Measurements from ENCODE around the gene TGFA.
"Not testable (repeated sequence)": the region's sequence is repeated elsewhere in the genome, so short reads cannot be mapped to it uniquely, and the experiment has no call there.

The TGFA gene

DNA sequence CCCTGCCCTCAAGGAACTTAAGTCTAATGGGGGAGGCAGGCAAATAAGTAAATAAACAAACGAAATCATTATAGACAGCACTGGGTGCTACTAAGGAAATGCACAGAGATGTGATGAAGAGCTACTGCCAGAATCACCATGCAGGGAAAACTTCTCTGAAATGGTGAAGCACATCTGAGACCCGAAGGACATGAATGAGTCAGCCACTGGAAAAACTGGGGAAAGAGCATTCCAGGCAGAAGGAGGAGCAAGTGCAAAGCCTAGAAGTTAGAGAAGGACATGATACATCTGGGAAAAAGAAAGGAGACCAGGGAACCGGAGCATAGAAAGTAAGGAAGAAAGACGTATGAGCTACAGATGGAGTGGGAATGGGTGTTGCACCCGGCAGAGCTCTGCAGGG is 56.8 kb downstream of the TGFA start:
- DNase-seq, result no peak

DNA sequence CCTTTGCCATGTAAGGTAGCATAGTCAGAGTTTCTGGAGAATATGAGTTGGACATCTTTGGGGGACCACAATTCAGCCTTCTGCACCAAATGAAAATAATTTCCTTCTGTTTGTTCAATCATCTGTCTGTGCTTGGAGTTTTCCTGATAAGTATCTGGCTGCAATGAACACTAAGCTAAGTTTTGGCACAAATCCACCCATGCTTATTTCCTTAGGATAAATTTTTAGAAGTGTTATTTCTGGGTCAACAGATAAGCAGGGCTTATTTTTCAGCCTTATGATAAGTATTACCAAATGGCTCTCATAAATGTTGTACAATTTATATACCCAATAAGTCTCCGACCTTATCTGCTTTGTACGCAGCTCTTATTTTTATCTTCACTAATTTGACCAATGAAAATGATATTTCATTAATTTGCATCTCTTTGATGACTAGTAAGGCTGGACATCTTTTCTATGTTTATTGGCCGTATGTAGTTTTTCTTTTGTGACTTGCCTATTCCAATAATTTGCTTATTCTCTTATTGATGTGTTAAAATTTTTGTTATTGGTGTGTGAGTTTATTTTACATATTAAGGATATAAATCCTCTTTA is 59.2 kb downstream of the TGFA start:
- DNase-seq, result no peak

DNA sequence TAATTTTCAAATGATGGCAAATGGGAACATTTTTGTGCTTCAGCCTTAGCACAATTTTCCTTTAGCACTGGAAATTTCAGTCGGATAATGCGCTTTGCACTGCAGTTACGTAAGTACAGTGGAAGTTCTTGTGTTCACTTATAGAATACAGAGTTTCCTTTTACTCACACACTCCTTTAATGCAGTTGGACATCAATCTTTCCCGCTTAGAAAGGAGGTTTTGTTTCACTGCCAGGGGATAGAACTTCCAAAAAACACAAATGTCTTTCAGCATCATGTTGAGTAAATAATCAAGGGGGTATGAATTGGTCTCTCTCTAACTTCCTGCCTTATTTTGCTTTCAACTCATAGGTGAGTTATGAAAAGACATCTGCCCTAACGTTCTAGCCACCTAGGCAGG is 63.2 kb downstream of the TGFA start:
- no peak for DNase-seq

DNA sequence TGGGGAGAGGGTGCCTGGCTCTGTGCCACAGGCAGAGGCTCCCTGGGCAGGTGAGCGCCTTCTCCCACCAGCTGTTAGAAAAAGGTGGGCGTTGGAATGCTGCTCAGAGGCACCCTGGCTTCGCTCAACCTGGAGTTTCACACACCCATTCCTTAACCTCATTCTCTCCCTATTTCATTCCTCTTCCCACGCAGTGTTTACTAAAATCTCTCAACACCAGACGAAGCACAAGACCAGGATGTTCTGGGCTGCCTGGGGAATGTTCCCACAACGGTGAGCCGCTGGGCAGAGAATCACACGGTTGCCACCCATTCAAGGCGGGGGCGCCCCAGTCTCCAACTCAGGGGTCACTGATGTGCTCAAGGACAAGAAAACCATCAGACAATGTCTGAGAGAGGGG is 64.5 kb downstream of the TGFA start:
- no peak for DNase-seq

DNA sequence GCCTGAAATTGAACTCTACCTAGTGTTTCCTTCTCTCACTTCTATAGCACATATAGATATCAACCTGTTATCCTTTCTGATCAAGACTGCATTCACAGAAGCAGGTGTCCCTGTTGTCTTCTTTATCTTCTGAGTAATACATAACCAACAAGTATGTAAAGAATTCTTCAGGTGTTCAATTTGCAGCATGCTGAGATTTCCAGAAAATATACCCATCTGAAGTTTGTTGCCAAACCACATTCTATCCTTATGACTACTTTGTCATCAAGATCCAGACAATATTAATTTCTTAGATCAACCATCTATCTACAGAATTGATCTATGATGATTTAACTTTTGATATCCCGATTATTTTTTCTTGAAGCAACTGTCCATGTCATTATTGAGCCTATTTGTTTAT is 69.5 kb downstream of the TGFA start:
- no peak for DNase-seq

DNA sequence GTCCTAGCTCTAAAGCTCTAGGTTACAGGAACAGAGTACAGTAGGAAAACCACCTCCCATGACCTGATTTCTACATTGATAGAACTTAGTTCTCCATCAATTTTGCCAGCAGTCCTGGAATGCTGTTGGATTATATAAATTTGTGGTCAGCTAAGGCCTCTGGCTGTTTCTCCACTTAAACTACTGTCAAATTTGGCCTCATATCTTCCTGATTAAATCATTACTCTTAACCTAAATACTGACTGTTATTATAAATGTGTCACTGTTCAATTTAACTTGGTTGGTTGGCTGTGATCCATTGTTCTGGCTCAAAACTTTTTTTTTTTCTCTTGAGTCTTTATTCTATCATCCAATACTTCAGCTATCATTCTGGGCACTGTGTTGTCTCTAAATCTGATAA is 71.2 kb downstream of the TGFA start:
- DNase-seq, result no peak

DNA sequence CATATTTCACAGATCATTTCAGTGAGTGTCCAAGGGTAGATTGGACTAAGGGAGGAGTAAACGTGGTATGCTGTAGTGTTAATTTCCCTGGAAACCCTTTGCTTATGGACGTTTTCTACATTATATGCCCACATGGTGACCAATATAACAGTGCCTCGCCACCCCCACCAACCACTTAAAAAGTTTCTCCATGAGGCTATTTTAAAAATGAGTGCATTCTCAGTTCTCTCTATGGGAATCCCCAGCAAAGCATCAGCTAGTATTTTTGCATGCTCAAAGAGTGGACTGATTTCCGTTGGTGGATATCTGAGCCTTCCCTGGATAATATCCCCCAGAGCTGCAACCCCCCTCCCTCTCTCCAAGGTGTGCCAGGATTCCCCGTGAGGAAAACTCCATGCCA is 73.2 kb downstream of the TGFA start:
- no peak for DNase-seq

DNA sequence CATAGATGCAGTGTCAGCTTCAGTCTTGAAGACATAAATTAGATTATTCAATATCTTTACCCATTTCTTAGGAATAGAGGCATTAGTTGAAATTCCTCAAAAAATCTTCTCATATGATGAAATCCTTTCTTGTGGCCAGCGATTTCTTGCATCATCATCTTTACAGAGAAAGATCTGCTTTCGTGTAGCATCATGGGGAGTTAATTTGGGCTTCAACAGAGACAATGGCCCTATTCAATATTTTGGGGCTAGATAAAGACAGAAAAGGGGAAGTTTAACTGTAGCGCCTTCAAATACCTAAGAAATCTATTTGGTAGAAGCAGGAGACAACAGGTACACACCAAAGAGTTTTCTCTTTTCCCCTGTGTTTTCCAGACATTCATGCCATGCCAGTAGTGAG is 73.8 kb downstream of the TGFA start:
- DNase-seq, result no peak

DNA sequence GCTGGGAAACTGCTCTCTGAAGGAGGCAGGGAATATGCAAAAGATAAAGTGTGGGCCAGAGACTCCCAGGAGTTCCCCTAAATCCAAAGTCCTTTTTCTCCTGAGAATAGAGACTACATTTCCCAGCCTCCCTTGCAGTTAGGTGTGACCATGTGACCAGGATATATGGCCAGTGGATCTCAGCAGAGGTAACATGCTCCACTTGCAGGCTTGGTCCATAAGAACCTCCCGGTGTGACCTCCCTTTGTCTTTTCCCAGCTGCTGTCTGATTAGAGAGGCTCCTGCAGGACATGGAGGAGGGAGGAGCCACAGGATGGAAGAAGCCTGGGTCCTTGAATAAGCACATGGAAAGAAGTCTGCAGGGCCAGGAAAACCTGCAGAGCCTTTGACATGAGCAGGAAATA is 76.2 kb downstream of the TGFA start:
- DNase-seq, result no peak

DNA sequence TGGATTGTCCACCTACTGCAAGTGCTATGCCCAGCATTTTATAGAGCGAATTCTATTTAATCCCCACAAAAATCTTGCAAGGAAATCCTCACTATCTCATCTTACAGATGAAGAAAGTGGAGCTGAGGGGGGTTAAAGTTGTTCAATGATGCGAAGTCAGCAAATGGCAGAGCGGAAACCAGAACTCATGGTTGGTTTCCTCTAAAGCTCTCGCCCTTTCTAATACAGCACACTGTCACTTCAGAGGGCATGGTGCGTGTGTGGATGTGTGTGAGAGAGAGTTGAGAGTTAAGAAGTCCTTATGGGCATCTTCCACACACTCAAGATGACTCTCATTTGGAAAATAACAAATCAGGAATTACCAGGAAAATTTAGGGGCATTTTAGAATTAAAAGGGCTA is 78.4 kb downstream of the TGFA start:
- no peak for DNase-seq

DNA sequence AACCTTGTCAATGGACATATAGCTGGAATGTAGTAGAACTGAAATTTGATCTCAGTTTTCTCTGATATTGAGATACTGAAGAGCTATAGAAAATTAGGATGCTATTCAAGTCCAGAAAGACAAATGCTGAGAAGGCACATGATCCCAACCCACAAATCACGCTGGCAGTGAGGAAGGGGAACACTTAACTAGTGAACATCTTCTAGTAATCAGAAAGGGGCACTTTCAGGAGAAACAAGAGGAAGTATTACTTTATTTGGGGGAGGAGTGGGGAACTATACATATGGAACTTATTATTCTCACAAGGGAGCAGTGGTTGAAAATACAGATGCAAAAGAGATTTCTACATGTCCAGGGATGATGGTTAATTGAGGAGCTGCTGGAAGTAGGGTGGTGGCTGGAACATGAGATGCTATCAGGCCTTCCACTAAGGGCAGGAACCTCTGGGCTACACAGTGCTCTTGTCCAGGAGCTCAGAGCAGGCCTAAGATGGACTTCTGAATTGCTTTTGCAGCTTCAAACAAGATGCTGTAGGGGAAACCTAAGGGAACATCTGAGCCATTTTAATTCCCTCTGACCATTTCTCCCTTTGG is 79.3 kb downstream of the TGFA start:
- DNase-seq, result no peak

DNA sequence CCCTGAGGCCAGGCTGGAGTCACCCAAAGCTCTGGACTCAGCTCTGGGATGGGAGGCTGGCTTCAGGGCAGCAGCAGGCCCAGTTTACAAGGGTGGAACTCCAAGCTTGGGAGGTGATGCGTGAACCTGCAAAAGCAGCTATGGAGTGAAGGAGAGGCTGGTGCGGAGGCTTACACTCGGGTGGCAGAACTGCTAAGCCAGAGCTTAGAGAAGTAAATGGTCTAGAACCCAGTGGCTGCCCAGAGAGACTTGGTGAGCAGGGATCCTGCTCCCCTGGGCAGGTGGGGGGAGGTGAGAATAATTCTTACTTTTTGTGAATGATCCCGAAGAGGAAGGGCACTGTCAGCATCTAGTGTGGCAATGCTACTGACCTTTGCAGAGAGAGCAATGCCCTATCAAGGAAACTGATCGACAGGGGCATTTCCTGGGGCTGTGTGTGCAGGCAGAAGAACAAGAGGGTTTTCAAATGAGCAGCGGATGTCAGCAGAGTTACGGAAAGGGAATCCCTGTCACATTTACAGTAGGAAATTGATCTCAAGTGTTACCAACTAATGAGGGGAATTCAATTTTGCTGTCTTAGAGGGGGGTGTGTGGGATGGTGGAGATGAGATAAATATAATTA is 80.4 kb downstream of the TGFA start:
- DNase-seq, result no peak

DNA sequence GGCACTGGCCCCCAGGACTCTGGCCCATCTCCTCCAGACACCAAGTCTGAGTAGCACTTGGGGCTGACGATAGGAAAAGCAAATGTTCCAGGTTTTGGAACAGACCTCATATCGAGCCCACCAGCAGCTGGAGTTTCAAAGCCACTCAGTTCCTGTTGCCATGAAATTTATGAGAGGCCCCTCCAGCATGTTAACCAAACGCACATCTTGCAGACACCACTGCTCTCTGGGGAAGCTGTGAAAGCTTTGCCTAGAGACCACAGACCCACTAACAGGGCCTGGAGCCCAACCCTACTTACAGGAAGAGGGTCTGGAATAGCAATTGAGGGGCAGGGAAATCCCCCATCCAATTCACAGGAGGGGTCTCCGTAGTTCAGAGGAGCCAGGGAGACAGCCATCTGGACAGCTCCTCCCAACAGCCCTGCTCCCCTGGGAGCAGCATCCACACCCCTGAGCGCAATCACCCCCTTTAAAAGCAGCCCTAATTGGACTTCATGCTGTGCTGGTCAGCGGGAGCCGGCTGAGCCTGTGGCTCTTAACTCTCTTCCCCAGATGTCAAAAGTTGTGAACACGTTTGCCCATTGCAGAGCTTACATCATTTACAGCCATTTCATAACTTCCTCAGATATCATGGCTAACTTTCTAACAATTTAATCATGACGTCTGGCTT is 81.3 kb downstream of the TGFA start:
- no peak for DNase-seq

DNA sequence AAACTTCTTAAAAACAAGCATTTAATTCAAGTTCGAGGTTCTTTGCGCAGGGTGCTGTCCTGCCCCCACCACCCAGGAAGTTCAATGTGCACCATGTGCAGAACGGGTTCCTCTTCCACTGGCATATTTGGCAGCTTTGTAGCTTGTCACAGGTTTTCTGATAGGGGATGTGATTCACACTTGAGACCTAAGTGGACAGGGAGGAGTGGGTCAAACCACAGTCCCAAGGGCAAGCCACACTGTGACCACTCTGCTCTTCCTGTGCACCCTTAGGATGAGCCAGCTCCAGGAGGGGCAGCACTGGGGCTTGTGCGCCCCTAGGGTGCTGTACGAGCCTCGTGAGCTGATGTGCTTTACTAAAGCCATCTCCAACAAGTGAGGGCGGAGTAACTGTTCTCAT is 82.5 kb downstream of the TGFA start:
- DNase-seq, result no peak

DNA sequence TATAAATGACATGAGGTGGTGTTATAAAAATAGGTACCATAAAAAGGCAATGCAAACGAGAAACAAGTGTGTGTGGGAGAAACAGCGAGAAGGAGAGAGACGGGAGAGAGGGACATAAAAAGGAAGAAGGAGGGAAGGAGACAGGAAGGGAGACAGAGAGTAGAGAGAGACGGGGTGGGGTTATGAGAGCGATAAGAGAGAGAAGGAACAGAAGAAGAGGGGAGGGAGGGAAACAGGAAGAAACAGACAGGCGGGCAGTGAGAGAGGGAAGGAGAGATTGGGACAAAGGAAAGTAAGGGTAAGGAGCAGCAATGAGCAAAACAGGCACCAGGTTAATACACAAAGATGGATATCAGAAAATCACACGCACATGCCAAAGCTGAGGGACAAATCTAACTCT is 83.7 kb downstream of the TGFA start:
- no peak for DNase-seq

DNA sequence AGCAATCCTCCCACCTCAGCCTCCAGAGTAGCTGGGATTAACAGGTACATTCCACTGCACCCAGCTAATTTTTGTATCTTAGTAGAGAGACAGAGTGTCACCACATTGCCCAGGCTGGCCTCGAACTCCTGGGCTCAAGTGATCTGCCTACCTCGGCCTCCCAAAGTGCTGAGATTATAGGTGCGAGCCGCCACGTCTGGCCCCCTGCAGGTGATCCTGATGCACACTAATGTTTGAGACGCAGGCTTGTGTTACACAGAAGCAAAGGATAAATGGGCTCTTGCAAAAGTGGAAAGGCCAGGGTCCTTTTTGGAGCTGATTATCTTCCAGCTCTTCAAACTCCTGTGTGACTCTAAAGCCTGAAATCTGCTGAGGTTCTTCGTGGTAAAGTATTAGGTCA is 84.2 kb downstream of the TGFA start:
- DNase-seq, result no peak

DNA sequence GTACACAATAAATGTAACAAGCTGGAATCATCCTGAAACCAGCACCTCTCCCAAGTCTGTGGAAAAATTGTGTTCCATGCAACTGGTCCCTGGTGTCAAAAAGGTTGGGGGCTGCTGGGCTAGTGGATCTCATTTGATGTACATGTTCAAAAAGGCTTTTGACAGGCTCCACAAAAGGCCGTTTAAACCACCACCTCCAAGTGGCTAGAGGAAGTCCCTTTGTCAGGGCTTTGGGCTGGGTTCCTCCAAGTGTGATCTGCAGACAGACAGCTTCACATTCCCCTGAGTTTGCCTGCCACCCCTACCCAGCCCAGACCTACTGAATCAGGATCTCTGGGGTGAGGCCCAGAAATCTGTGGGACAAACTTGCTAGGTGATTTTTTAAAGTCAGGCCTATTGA is 84.7 kb downstream of the TGFA start:
- DNase-seq, result no peak

DNA sequence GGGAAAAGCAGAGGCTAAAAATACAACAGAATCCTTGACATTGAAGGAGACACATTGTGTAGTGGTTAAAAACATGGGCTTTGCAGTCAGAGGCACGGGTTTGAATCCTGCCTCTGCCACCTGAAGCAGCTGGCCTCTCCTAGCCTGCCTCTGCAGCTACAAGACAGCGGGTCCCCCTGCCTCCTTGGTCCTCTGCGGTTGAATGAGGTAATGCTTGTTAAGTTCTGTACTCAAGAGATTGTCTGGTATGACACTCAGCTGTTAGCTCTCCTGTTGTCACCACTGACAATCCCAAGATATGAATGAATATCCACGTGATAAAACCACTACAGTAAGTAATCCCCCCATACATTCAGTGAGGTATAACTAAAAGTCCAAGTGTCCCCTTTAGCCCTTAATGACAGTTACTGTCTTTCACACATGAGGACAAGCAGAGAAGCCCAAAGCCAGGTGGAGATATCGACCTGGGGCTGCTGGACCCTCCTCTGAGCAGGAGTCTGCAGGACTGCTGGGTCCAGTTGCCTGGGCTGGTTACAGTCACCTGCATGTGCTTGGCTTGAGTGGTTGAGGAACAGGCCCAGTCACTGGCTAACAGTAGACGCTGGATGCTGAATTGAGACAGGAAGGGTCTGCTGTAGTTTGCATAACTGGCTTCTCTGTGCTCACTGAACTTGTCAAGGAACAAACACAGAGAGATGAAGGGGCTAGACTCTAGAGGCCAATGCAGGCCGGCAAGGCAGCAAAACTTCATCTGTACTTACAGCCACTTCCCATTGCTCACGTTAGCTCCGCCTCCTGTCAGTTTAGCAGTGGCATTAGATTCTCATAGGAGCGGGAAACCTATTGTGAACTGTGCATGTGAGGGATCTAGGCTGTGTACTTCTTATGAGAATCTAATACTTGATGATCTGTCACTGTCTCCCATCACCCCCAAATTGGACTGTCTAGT is 85.5 kb downstream of the TGFA start:
- DNase-seq, result no peak

DNA sequence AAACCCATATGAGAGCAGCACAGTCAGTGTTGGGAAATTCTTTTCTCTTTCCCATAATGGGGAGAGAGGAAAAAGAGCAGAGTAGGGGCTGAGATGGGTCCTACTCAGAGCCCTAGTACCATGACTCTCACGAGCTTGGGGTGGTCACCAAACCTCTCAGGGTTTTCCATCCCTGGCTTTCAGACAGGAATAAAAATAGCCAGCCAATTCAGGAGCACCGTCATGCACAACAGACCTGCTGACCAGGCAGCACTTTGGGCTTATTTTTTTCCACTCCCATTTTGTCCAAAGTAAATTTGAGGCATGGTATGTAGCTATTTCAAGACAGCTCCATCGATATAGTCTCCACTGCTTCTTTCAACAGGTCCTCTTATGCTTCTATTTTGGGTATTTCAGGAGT is 86.4 kb downstream of the TGFA start:
- DNase-seq, result no peak

DNA sequence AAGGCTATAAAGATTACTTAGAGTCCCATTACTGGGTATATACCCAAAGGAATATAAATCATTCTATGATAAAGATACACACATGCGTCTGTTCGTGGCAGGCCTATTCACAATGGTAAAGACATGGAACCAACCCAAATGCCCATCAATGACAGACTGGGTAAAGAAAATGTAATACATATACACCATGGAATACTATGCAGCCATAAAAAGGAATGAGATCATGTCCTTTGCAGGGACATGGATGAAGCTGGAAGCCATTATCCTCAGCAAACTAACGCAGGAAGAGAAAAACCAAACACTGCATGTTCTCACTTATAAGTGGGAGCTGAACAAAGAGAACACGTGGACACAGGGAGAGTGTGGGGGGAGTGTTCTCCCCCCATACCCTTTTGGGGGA is 87.0 kb downstream of the TGFA start:
- not testable (repeated sequence) for DNase-seq

DNA sequence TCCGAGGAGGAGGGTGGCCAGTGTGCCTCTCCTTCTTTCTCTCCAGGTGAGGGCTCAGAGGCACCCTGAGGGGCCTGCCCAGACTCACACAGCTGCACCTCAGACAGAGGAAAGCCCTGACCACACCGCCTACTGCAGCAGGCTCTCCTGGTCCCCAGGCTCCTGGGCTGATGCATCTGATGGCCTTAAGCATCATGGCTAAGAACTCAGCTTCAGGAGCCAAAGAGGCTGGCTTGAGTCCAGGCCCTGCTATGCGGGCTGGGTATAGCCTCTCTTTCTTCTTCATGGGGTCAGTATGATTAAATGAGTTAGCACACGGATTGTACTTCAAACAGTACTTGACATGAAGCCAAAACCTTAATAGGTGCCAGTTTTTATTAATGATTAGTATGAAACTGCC is 89.6 kb downstream of the TGFA start:
- no peak for DNase-seq

DNA sequence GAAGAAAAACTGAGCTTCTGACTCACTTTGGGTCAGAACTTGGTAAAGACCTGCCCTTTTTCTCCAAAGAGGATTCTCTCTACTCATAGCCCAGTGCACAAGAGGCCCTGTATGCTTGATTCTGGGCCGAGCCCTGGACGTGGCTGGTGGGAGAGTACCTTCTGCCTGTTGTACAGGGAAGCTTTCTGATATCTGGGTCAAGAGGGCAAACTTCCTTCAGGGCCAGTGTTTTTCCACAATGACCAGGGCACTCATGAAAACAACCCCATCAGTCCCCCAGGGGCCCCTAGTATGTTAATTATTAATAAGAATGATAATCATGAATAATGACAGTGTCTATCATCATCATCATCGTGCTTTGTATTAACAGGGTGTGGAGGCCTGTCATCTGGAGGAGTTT is 90.0 kb downstream of the TGFA start:
- DNase-seq, result no peak

All from activated CD4-positive, alpha-beta T cell treated with anti-CD3 and anti-CD28 coated beads, Interleukin-2, Interleukin-6, amounts not matched to agents 100 ng/mL and 50 ng/mL, durations not matched to agents 16 hours and 8 hours (primary cell).